HG02642 (cell line): ENCODE results near the gene SFXN5.
"Not testable (repeated sequence)": the region's sequence is repeated elsewhere in the genome, so short reads cannot be mapped to it uniquely, and the experiment has no call there.

Source experiments
- ATAC-seq: cut with Tn5 transposase; IDR thresholded peaks from one replicate; pipeline ENCODE4 v1.9.1; 2021; ENCODE audit warnings: mild to moderate bottlenecking; ENCODE audit not compliant: unreplicated experiment, poor library complexity

Gene SFXN5

DNA sequence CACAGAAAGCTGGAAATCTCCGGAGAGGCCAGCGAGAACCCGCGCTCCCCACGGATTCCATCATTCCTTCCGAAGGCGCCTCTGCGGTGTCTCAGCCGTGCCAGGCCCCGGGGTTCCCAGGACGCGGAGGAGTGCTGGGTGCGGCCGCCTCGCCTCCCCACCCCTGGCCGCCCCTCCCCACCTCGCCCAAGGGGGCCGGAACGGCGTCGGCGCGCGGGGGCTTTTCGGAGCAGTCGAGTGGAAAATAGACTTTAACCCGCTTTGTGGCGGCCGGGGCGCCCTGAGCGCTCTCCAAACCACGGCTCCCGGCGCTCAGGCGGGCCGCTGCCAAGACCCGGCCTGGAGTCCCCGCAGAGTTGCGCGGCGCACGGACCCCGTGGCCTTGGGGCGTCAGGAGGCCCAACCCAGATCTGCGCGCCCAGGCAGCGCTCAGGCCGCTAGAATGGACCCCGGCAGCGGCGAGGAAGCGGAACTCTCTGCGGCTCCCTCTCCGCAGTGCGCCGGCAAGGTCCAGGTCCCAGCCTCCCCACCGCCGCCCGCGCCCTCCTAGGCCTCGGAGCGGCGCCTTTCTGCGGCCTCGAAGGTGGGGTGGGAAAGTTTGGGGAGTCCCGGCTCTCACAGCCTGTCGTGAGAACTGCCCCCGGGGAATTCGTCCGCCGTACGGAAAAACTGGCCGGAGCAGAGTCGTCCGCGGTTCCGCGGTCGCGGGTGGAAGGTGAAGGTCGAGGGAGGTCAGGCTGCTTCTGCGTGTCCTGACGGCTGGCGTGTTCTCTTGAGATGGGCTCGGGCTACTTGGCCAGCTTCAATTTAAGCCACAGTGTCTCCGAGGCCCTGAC is 155.4 kb downstream of the SFXN5 start:
- peak; percentile 68 for ATAC-seq

DNA sequence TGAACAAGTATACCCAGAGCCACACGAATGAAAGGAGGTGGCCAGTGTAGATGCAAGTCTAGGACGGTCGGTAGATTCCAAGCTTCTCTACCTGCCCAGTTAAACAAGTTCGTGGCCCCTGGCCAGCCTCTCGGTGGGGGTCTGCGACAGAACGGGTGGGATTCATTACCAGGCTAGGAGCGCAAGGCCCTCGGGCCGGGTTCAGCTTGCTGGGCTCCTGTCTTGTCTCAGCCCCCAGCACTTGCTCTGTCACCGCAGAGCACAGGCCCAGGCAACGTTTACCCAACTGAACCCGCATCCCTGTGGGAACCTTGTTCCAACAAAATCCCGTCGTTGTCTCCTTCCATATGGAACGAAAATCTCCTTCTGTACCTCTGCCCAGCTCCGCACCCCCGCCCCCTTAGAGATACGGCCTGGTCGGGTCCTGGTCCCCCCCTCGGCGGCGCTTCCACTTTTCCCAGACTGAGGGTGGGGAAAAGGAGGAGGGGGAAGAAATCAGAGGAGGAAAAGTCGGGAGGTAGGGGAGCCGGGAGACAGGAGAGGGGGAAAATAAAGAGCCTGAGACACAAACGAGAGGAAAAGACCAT is 156.1 kb downstream of the SFXN5 start:
- no peak for ATAC-seq

DNA sequence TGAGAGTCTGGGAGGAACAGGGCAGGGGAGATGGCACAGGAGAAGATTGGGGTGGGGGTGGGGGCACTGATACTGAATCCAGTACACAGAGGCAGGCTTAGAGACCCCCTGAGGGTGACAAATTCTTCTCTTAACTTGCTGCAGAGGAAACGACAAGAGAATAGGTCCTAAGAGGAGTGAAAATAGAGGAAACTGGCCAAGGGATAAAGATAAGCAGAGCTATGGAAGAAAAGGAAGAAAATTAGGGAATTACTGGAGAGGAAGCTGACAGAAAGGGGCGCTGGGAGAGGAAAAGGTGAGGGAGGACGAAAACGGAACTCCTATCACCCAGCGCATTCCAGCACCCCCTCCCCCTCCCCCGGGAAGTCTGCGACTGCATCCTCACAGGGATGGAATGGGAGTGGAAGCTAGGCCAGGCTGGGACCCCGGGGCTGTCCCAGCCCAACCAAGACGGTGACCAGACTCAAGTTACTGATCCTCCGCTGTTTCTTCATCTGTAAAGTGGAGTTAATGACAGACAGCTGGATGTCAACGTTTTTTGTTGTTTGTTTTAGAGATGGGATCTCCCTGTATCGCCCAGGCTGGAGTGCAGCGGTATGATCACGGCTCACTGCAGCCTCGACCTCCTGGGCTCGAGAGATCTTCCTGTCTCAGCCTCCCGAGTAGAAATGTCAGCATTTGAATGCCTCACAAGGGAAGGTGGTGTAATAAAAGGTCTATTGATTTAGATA is 156.8 kb downstream of the SFXN5 start:
- ATAC-seq, result no peak

DNA sequence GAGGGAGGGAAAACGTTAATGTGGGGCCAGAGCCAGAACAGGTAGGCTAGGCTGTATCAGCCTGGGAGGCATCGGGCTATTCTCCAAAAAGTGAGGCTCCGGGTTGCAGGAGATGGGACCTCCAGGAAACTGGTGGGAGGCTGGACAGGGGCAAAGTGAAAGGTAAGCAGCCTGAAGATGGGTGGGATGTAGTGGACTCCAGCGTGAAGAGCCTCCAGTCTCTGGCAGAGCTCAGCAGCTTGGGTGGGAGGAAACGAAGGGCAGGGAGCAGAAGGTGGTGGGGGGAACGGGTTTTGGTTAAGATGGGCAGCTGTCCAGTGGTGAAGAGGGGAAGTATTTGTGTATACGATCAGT is 157.3 kb downstream of the SFXN5 start:
- ATAC-seq, result no peak

DNA sequence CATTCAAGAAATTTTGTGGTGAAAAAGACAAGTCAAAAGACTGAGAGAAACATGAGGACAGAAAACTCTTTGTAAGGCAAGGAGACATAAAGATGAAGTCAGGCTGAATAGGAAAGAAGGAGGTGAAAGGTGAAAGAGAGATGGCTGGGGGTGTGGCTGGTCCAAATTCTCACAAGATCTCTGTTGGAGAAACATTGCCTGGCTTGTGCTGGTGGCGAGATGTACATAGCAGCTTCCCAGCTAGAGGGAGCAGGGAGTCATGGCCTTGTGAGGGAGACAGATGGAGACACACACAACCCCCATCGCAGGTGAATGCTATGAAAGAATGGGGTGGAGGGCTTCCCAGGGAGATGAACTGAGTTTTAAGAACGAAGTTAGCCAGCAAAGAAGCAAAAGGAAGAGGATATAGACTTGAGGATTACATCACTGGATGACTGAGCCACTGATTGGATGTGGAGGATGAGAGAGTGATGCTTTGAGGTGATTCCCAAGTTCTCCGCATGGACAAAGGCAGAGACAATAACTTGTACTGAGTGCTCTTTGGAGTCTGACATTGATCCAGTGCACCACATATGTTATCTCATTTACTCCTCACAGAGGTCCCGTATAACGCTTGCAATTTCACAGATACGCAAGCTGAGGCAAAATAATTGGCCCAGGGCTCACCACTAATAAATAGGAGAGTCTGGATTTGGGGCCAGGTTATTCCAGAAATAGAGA is 157.9 kb downstream of the SFXN5 start:
- ATAC-seq, result no peak

- ATAC-seq, result no peak
These were observed 160.3 kb downstream of the SFXN5 start for GRCh38 chr2:72911256-72911655.

DNA sequence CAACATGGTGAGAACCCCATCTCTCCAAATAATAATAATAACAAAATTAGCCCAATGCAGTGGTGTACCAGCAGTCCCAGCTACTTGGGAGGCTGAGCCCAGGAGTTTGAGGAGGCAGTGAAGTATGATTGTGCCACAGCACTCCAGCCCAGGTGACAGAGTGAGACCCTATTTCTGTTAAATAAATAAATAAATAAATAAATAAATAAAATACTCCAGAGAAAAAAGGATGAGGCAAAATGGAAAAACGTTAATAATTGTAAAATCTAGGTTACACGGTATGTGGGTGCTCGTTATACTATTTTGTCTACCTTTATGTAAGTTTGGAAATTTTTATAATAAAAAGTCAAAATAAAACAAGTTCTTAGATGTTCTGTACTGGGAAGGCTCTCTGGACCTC is 162.8 kb downstream of the SFXN5 start:
- no peak for ATAC-seq

DNA sequence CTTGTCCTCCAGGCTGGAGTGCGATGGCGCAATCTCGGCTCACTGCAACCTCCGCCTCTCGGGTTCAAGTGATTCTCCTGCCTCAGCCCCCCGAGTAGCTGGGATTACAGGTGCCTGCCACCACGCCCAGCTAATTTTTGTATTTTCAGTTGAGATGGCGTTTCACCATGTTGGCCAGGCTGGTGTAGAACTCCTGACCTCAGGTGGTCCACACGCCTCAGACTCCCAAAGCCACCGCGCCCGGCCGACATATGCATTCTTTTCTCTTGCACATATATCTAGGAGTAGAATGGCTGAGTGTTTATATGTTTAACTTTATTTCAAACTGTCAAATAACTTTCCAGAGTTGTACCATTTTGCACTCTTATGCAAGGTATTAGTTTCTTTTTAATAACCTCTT is 164.1 kb downstream of the SFXN5 start:
- not testable (repeated sequence) for ATAC-seq

- no peak for ATAC-seq
These were observed 170.1 kb downstream of the SFXN5 start for GRCh38 chr2:72901426-72901825.

DNA sequence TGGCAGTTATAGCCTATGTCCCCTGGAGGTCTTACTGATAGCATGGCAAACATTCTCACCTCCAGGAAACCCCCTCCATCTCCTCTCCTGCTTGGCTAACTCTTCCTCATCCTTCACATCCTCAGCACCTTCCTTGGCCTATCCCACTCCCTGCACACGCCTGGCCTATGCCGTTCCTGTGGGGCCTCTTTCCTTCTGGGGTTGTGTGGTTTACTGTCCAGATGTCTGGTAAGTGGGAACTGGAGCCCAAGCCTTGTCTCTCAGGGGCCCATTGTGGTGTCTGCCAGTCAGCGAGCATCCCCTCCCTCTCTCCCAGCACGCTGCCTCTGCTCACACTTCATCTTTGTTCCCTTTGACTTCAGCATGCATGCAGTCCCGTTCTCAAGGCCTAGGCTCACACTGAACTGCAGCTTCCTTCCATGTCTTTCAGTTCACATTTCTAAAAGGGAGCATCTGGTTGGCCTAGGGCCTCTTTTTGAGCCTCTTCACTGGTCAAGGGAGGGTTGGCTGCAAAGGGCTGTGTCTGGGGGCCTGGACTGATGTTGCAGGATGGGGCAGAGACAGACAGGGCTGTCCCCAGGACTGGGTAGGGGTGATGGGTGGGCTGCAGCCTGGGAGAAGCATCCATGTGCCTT is 171.2 kb downstream of the SFXN5 start:
- no peak for ATAC-seq

DNA sequence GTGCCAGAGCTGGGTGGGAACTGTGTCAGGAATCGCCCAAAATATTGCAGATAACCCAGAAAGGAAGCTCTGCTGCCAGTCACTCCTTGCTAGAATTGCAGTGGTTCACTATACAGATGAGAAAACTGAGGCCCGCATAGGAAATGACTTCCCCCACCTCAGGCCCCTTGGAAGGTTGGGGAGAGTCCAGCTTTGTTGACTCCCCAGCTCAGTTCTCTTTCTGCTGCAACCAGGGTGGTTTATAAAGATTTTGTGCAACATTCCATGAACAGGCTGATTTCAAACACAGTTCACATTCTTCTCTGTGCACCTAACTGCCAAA is 173.0 kb downstream of the SFXN5 start:
- ATAC-seq, result no peak

DNA sequence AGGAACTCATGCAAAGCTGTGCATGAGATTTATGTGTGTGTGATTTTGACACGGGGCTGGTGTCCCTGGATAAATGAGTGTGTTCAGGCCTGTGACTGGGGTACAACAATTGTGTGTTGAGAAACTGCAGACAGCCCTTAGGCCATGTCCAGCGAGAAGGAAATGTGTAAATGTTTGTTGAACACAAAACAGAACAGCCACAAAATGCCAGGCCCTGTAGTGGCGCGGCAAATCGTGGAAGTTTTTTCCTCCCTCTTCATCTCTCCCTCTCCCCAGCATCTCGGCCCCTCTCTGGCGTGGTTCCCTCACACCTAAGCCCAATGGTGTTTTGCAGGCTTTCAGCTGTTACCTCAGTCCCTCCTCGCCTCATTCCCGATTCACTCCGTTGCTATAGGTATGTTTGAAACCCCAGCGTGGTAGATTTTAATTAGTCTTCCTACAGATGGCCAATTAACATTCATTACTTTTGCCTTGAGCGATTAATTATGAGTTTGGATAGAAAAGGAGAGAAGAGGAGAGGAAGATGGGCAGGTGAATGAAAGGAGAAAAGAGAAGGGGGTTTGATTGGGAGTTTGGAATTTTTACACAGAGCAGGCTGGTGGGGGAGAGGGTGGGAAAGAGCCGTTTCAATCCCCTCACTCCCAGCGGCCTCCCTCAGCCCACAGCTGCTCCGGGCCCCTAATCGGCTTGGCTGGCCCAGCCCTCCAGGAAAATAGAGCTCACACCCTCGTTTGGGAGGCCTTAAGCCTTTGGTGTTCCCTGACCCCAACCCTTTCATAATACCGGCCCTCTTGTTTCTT is 173.5 kb downstream of the SFXN5 start:
- ATAC-seq, result no peak

GRCh38 chr2:72896446-72896845 is 175.1 kb downstream of the SFXN5 start:
- ATAC-seq, result no peak

GRCh38 chr2:72895759-72896281 is 175.7 kb downstream of the SFXN5 start:
- no peak for ATAC-seq

DNA sequence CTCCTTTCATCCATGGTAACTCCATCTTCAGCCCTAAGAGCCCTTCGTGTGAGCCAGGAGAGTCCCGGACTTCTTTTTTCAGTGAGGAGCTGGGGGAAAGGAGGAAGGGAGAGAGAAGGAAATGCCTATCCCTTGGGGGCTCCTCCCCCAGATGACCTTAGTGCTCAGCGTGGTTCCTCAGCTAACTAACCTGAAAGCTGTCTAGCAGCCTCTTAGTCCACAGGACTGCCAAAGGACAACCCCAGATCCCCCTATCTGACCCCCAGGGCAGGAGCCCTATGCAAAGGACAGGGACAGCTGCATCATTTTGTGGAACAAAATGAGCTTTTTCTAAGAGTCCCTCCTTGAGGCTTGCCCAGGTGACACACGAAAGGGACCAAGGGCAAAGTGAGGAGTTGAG is 176.4 kb downstream of the SFXN5 start:
- ATAC-seq, result no peak

- ATAC-seq, result no peak
These were observed 177.0 kb downstream of the SFXN5 start for GRCh38 chr2:72894514-72894913.

- peak; percentile 65 for ATAC-seq
These were observed 177.8 kb downstream of the SFXN5 start for GRCh38 chr2:72893594-72894319.

DNA sequence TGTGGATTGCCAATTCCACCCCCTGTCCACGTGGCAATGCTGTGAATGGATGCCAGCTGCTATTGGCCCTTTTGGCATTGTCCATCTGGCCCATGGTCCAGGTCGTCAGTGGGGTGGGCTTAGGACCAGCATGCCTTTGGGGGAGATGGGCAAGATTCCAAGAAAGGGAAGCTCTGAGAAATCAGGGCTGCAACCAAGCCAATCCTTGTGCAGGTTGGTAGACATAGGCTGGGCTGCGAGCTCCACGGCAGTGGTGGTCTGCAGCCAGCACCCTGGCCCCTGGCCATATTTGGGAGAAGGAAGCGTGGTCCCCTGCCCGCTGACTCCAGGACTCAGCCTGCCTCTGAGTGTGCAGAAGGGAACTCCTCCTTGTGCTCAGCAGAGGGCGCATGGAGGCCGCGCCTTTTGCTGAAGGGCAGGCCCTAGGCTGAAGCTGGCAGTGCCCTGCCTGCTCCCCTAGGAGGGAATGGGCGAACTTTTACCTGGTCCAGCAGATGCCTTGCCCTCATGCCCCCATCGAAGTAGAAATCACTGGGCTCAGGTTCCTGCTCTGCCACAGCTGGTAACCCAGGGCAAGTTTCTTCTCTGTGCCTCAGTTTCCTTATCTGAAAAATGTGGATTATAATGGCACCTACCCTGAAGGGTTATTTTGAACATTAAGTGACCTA is 178.9 kb downstream of the SFXN5 start:
- ATAC-seq, result peak; percentile 65
